ENCODE results near the gene FAM222B. TPM values are rescaled to one million over a fixed set of nuclear protein-coding genes. Genes with fewer than 3 reads are reported as not detected.
"Not testable (repeated sequence)": the region's sequence is repeated elsewhere in the genome, so short reads cannot be mapped to it uniquely, and the experiment has no call there.

Gene FAM222B
- total RNA-seq, 4 donors from 2014 or later, result 10.7 to 18.0 (median 12.0) TPM

DNA sequence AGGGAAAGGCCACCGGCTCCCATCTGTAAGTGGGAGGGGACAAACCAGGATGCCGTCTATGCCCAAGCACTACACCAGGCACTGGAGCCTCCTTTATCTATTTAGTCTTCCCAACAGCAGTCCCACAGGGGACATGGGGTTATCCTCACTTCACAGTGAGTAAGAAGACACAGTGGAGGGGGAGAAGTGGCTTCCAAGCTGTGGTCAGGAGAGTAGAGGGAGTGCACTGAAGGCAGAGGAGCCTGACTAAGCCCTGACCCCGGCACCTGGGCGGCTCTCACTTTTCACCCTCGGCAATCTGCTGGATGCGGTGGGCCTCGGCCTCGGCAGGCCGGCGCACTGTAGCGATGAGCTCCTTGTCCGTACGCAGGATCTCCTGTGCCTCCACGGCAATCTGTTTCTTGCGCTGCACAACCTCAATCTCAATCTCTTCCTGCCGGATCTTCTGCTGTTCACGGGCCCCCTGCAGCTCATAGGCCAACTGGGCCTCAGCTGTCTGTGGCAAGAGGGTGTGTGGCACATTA, 39.0 kb upstream of the FAM222B start:
- intact Hi-C loops (cut with DNase I; ENCODE audit: low total_unique reads), result no loop called here
- no peak for TF ChIP-seq POLR2A (IDR thresholded peaks at IDR 0.05)
- TF ChIP-seq, protein P1, sequence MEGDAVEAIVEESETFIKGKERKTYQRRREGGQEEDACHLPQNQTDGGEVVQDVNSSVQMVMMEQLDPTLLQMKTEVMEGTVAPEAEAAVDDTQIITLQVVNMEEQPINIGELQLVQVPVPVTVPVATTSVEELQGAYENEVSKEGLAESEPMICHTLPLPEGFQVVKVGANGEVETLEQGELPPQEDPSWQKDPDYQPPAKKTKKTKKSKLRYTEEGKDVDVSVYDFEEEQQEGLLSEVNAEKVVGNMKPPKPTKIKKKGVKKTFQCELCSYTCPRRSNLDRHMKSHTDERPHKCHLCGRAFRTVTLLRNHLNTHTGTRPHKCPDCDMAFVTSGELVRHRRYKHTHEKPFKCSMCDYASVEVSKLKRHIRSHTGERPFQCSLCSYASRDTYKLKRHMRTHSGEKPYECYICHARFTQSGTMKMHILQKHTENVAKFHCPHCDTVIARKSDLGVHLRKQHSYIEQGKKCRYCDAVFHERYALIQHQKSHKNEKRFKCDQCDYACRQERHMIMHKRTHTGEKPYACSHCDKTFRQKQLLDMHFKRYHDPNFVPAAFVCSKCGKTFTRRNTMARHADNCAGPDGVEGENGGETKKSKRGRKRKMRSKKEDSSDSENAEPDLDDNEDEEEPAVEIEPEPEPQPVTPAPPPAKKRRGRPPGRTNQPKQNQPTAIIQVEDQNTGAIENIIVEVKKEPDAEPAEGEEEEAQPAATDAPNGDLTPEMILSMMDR (IDR thresholded peaks at IDR 0.05), result no peak
- DNase-seq (ENCODE audit: low spot score in 2 of 2), result no peak
- H3K4me3 ChIP-seq (ENCODE audit: low read depth, poor library complexity, severe bottlenecking), result no peak overlapping the region
- WGBS, 2 donors, result 94% methylated on average over 17 of the region's 17 CpGs

DNA sequence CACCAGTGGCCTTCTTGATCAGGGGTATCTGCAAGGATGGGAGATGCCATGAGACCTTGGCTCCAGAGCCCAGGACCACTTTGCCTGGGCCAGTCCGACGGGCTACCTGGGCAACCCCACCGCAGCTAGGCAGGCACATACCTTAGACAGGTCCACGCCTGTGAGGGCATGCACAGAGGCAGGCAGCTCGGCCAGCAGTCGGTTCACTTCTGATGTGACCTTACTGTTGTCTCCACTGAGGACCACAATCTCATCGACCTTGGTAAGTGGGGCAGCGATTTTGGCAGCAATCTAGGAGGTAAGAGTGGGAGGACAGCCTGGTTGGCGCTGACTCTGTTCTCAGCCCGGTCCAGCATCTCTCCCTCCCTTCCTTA, 38.0 kb upstream of the FAM222B start:
- DNase-seq (ENCODE audit: low spot score in 2 of 2), result no peak
- TF ChIP-seq, protein P1 (IDR thresholded peaks at IDR 0.05), result no peak
- no peak for TF ChIP-seq POLR2A (IDR thresholded peaks at IDR 0.05)
- H3K4me3 ChIP-seq (ENCODE audit: low read depth, poor library complexity, severe bottlenecking), result no peak overlapping the region
- WGBS, 2 donors, result 83 to 92% methylated on average over 3 to 10 of the region's 10 CpGs
- intact Hi-C loops (cut with DNase I; ENCODE audit: low total_unique reads), result no loop called here

DNA sequence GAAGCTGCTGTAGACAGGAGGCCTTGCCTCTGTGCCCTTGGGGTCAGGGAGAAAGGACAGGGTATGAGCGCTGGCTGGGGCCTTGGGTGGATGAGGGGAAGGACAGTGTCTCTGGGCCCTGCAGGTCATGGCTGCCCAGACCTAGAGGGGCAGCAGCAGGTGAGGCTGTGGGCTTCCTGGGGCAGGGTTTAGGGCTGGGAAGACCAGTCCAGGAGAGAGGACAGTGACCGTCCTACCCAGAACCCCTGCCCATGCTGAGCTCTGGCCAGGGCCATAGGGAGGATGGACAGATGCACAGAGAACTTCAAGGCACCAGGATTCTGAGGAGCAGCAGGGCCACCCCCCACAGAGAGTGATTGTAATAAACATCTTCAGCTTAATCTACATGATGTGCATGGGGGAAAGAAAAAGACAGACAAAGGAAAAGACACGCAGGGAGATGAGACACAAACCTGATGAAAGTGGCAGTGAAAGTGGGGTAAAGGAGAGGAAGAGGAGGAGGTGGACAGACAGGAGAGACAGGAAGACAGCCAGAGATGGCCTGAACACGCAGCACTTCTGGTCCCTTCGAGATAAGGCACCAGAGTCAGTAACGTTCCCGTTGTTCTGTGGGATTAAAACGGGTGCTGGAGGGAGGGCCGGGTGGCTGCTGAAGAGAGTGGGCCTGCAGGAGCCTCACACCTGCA, 37.4 kb upstream of the FAM222B start:
- TF ChIP-seq, protein P1 (IDR thresholded peaks at IDR 0.05), result no peak
- no peak for TF ChIP-seq POLR2A (IDR thresholded peaks at IDR 0.05)
- no peak overlapping the region for H3K4me3 ChIP-seq (ENCODE audit: low read depth, poor library complexity, severe bottlenecking)
- no peak for DNase-seq (ENCODE audit: low spot score in 2 of 2)
- 76 to 87% methylated on average over 9 of the region's 9 CpGs for WGBS, 2 donors
- intact Hi-C loops (cut with DNase I; ENCODE audit: low total_unique reads), result no loop called here

DNA sequence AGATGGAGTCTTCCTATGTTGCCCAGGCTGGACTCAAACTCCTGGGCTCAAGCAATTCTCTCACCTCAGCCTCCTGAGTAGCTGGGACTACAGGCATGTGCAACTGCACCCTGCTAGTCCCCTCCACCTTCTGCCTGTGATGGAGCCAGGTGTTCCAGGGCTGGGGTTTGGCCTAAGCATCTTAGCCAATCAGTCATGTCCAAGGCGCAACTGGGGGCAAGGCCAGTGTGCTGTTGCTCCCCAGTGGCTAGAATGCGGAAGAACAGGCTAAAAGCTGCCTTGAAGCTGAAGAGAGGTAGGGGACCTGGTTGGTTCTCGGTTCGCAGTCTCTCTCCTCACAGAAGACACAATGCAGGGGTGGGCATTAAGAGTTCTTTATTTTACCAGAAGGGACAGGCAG, 36.4 kb upstream of the FAM222B start:
- no peak for DNase-seq (ENCODE audit: low spot score in 2 of 2)
- intact Hi-C loops (cut with DNase I; ENCODE audit: low total_unique reads), result no loop called here
- no peak overlapping the region for H3K4me3 ChIP-seq (ENCODE audit: low read depth, poor library complexity, severe bottlenecking)
- WGBS, 2 donors, result 77 to 89% methylated on average over 4 of the region's 4 CpGs
- TF ChIP-seq, protein P1 (IDR thresholded peaks at IDR 0.05), result no peak
- TF ChIP-seq POLR2A (IDR thresholded peaks at IDR 0.05), result no peak

DNA sequence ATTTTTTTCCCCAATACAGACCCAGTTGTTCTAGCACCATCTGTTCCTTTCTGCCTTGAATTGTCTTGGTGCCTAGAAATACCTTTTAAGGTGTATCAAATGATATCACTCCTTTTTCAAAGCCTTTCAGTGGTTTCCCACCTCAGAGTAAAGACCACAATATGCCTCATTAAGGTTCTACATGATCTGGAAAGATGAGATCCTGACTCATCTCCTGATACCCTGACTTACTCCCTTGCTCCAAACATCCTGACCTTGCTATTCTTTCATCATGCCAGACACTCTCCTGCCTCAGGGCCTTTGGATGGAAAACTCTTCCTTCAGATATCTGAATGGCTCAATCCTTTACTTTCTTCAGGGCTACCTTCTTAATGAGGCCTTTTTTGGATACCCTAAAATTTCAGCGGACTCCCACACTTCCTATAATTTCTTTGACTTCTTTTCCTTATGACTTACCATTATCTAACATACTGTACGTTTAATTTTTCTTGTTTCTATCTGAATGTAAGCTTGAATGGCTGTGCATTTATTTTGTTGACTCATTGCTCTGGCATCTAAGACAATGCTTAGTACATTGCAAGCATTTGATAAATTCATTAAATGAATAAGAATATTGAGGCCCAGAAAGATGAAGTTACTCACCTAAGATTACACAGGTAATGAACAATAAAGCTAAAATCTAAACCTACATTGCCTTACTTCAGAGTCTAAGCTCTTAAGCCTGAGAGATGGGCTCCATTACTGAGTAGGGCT, 35.7 kb upstream of the FAM222B start:
- TF ChIP-seq POLR2A (IDR thresholded peaks at IDR 0.05), result no peak
- TF ChIP-seq, protein P1 (IDR thresholded peaks at IDR 0.05), result no peak
- 84 to 88% methylated on average over 2 of the region's 2 CpGs for WGBS, 2 donors
- intact Hi-C loops (cut with DNase I; ENCODE audit: low total_unique reads), result no loop called here
- no peak overlapping the region for H3K4me3 ChIP-seq (ENCODE audit: low read depth, poor library complexity, severe bottlenecking)
- DNase-seq (ENCODE audit: low spot score in 2 of 2), result no peak

DNA sequence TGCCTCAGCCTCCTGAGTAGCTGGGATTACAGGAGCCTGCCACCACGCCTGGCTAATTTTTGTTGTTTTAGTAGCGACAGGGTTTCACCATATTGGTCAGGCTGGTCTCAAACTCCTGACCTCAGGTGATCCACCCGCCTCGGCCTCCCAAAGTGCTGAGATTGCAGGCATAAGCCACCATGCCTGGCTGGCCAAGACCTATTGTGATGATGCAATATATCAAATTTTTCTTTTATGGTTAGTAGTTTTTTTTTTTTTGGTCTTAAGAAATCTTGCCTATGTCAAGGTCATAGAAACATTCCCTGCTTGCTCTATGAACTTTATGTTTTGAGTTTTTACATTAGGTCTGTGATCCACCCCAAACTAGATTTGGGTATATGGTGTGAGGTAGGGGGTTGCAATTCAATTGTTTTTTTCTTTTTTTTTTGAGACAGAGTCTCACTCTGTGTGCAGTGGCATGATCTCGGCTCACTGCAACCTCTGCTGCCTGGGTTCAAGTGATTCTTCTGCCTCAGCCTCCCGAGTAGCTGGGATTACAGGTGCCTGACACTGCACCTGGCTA, 34.6 kb upstream of the FAM222B start:
- H3K4me3 ChIP-seq (ENCODE audit: low read depth, poor library complexity, severe bottlenecking); DNase-seq (ENCODE audit: low spot score in 2 of 2); intact Hi-C loops (cut with DNase I; ENCODE audit: low total_unique reads): not testable (repeated sequence)
- 95 to 98% methylated on average over 6 of the region's 6 CpGs for WGBS, 2 donors
